Adipocyte (in vitro differentiated cells): ENCODE measurements around the gene SH3BP2.

ENCODE experiments used
- DNase-seq: peaks from one replicate; pipeline ENCODE4 v3.0.0-alpha.2; 2015; ENCODE audit warnings: low read depth
- H3K27me3 ChIP-seq: replicated peaks from 2 replicates; pipeline ENCODE4 v1.7.0; 2013; ENCODE audit warnings: mild to moderate bottlenecking, low read length, moderate library complexity; ENCODE audit not compliant: control insufficient read depth, insufficient read depth
- H3K36me3 ChIP-seq: 2 replicates; pipeline ENCODE4 v1.7.0; 2013; ENCODE audit warnings: low read length, mild to moderate bottlenecking, moderate library complexity; ENCODE audit not compliant: control insufficient read depth, insufficient read depth, severe bottlenecking
- H3K4me1 ChIP-seq: 2 replicates; pipeline ENCODE4 v1.7.0; 2013; ENCODE audit warnings: mild to moderate bottlenecking, low read length, moderate library complexity; ENCODE audit not compliant: control insufficient read depth, insufficient read depth
- H3K4me3 ChIP-seq: 2 replicates; pipeline ENCODE4 v1.7.0; 2013; ENCODE audit warnings: mild to moderate bottlenecking, low read length, moderate library complexity
- H3K9ac ChIP-seq: 2 replicates; pipeline ENCODE4 v1.7.0; 2013; ENCODE audit warnings: mild to moderate bottlenecking, low read length, moderate library complexity
- H3K9me3 ChIP-seq: 2 replicates; pipeline ENCODE4 v1.7.0; 2013; ENCODE audit warnings: mild to moderate bottlenecking, low read length, moderate library complexity; ENCODE audit not compliant: control insufficient read depth

The SH3BP2 gene, protein sequence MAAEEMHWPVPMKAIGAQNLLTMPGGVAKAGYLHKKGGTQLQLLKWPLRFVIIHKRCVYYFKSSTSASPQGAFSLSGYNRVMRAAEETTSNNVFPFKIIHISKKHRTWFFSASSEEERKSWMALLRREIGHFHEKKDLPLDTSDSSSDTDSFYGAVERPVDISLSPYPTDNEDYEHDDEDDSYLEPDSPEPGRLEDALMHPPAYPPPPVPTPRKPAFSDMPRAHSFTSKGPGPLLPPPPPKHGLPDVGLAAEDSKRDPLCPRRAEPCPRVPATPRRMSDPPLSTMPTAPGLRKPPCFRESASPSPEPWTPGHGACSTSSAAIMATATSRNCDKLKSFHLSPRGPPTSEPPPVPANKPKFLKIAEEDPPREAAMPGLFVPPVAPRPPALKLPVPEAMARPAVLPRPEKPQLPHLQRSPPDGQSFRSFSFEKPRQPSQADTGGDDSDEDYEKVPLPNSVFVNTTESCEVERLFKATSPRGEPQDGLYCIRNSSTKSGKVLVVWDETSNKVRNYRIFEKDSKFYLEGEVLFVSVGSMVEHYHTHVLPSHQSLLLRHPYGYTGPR

DNA sequence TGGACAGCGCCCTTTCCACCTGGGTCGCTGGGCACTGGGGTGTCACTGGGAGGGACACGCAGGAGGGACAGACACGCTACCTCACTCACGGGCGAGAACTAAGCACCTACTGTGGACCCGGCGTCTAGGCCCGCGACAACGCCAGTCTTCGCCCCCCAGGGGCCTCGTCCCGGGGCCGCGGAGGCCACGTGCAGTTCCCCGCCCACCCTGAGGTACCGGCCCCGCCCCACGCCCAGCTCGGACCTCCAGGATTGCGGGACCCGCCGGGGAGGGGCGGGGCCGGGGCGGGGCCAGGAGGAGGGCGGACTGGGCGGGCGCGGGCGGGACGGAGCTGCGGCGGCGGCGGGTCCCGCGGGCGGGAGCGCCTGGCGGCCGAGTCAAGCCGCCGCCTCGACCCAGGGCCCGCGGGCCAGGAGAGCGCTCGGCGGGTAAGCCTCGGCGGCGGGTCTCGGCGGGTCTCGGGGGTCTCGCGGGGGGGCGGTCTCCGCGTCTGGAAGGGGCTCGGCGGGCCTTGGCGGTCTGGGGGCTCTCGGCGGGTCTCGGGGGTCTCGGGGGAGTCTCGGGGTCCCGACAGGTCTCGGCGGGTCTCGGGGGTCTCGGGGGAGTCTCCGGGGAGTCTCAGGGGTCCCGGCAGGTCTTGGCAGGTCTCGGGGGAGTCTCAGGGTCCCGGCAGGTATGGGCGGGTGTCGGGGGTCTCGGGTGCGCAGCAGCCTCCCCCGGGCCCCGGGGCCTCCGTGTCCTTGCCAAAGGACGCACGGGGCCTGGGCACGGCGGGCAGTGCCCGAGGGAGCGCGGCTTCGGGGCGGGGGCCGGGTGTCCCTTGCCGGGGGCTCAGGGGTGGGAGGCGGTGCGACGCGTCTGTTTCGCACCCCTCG lies at the start of gene SH3BP2:
Gene SH3BP2, plus strand, starts transcription at position 375 of the 875 bp plus-strand sequence. CDS start 27,533 bp downstream, outside the sequence.
- H3K4me1 ChIP-seq = peaks cover 33% of the 10 kb centered on the region
- peak within 1 kb of the TSS; percentile 82 for H3K9ac ChIP-seq
- peaks cover 5% of the 10 kb centered on the region for H3K36me3 ChIP-seq
- DNase-seq = peak; percentile 92
- no peaks in the 10 kb centered on the region for H3K27me3 ChIP-seq
- peak within 1 kb of the TSS; percentile 82 for H3K4me3 ChIP-seq
- no peaks in the 10 kb centered on the region for H3K9me3 ChIP-seq

GRCh38 chr4:2743518-2744445 lies 49.1 kb upstream of the SH3BP2 start:
- H3K4me1 ChIP-seq = peaks cover 11% of the 10 kb centered on the region
- H3K9ac ChIP-seq = no peak overlapping the region
- DNase-seq = no peak
- H3K4me3 ChIP-seq = no peak overlapping the region
- H3K27me3 ChIP-seq = no peaks in the 10 kb centered on the region
- no peaks in the 10 kb centered on the region for H3K9me3 ChIP-seq
- peaks cover 55% of the 10 kb centered on the region for H3K36me3 ChIP-seq

DNA sequence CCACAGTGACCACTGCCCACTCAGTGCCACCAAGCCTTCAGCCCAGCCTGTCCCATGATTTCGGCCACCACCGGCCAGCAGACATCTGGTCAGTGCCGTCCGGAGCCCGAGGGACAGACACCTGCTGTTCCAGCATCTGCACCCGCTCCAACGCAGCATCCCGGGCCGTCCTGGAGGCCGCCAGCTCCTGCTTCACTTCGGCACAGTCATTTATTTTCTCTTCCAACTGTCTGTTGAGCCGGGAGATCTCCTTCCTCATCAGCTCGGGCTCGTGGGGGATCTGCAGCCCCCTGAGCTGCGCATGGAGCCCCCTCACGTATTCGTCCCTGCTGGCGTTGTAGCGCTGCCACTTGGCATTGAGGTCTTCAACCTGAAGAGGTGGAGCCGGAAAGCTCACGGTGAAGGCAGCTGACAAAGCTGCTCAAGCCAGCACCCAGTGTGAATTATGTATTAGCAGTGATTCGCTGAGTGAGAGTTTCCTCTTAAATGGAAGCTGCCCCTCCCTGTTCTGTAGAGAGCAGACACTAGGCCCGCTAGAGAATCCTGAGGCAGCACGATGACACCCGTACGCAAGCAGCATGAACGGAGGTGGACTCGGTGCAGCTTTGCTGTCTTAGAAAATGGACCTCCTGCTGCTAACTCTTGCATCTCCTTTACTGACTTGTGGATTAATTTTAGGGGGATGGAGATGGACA lies 48.2 kb upstream of the SH3BP2 start:
- Histone ChIP-seq H3K9me3 (no peaks in the 10 kb centered on the region), H3K36me3 (peaks cover 55% of the 10 kb centered on the region), H3K4me3 (no peak overlapping the region), H3K9ac (no peak overlapping the region), H3K4me1 (peaks cover 11% of the 10 kb centered on the region), H3K27me3 (no peaks in the 10 kb centered on the region)
- no peak for DNase-seq

GRCh38 chr4:2745516-2745915 lies 47.4 kb upstream of the SH3BP2 start:
- H3K27me3 ChIP-seq = no peaks in the 10 kb centered on the region
- no peaks in the 10 kb centered on the region for H3K9me3 ChIP-seq
- no peak for DNase-seq
- H3K4me3 ChIP-seq = no peak overlapping the region
- H3K9ac ChIP-seq = no peak overlapping the region
- peaks cover 11% of the 10 kb centered on the region for H3K4me1 ChIP-seq
- peaks cover 55% of the 10 kb centered on the region for H3K36me3 ChIP-seq

- Histone ChIP-seq H3K27me3 (no peaks in the 10 kb centered on the region), H3K4me3 (no peak overlapping the region), H3K36me3 (peaks cover 55% of the 10 kb centered on the region), H3K9ac (peak overlapping the region; percentile 3), H3K9me3 (no peaks in the 10 kb centered on the region), H3K4me1 (peaks cover 11% of the 10 kb centered on the region)
- peak; percentile 49 for DNase-seq
Observed at GRCh38 chr4:2745981-2746806, 46.7 kb upstream of the SH3BP2 start.

GRCh38 chr4:2746891-2747695 lies 45.8 kb upstream of the SH3BP2 start:
- Histone ChIP-seq H3K27me3 (no peaks in the 10 kb centered on the region), H3K36me3 (peaks cover 53% of the 10 kb centered on the region), H3K4me1 (peaks cover 11% of the 10 kb centered on the region)

GRCh38 chr4:2750719-2751605 lies 41.9 kb upstream of the SH3BP2 start:
- H3K36me3 ChIP-seq = peaks cover 25% of the 10 kb centered on the region
- no peaks in the 10 kb centered on the region for H3K27me3 ChIP-seq
- H3K4me3 ChIP-seq = no peak overlapping the region
- peaks cover 14% of the 10 kb centered on the region for H3K4me1 ChIP-seq
- no peaks in the 10 kb centered on the region for H3K9me3 ChIP-seq
- no peak overlapping the region for H3K9ac ChIP-seq
- no peak for DNase-seq

More at GRCh38 chr4:2746891-2747695, 45.8 kb upstream of the SH3BP2 start:
- H3K4me3 ChIP-seq = no peak overlapping the region
- no peak for DNase-seq
- no peaks in the 10 kb centered on the region for H3K9me3 ChIP-seq
- H3K9ac ChIP-seq = peak overlapping the region; percentile 3

GRCh38 chr4:2753436-2753835 lies 39.4 kb upstream of the SH3BP2 start:
- Histone ChIP-seq H3K4me1 (peaks cover 9% of the 10 kb centered on the region), H3K9ac (no peak overlapping the region), H3K27me3 (no peaks in the 10 kb centered on the region), H3K4me3 (no peak overlapping the region), H3K36me3 (peaks cover 8% of the 10 kb centered on the region), H3K9me3 (no peaks in the 10 kb centered on the region)
- DNase-seq = no peak
